Right atrium auricular region (tissue), 2 donors: ENCODE results near the gene GGCX. TPM values are rescaled to one million over a fixed set of nuclear protein-coding genes. Genes with fewer than 3 reads are reported as not detected.

Experiments
- DNase-seq: peaks from one replicate; pipeline ENCODE4 v3.0.0-alpha.2; 2019; ENCODE audit warnings: low spot score
- H3K27ac ChIP-seq, 2 donors: fragments of 200-600 bp; sonication (generic); 1 replicate in 1 of 2; 2 replicates in 1 of 2; pipeline ENCODE4 v1.5.1; 2016 to 2019
- H3K27me3 ChIP-seq, 2 donors: fragments of 200-600 bp; sonication (generic); one replicate each; pipeline versions ENCODE4 v1.5.1 to v1.6.0; 2017 to 2019
- H3K36me3 ChIP-seq: fragments of 200-600 bp; sonication (generic); one replicate; pipeline ENCODE4 v1.5.1; 2016
- H3K4me1 ChIP-seq, 2 donors: fragments of 200-600 bp; sonication (generic); one replicate each; pipeline versions ENCODE4 v1.5.1 to v1.6.0; 2017 to 2019
- H3K4me3 ChIP-seq, 2 donors: fragments of 200-600 bp; sonication (generic); 1 replicate in 1 of 2; 2 replicates in 1 of 2; pipeline ENCODE4 v1.5.1; 2017 to 2019; ENCODE audit warnings: mild to moderate bottlenecking in 1 of 2, moderate library complexity in 1 of 2
- H3K9me3 ChIP-seq, 2 donors: fragments of 200-600 bp; sonication (generic); one replicate each; pipeline ENCODE4 v1.5.1; 2019
- total RNA-seq, 2 donors: library from RNA; depleted of rRNA; stranded (reverse); fragments of >200 nt; gene quantifications; one replicate each; pipeline ENCODE4 v1.1.0, GENCODE V29; 2016
- TF ChIP-seq, protein P1 (sequence below), 2 donors: fragments of 200-600 bp; sonication (generic); IDR thresholded peaks; one replicate each; pipeline ENCODE4 v1.5.1; 2019; ENCODE audit warnings: antibody characterized with exemption in 2 of 2

GGCX gene
- total RNA-seq, 2 donors from 2014 or later: 18.0 to 23.3 TPM

DNA sequence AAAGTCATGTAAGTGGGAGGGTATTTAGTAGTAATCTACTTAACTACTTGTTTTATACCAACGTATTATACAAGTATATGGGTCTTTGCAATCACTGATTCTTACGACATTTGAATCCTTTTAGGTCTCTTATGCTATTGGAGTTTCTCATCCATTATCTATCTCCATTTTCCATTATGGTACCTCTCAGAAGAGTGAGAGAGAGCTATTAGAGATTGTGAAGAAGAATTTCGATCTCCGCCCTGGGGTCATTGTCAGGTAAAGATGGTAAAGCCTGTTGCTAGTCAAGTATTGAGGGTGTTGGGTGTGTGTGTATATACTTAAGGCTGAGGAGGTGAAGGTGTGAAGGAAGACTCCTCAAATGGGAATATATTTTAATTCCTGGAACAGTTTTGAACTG lies 18.5 kb downstream of the GGCX start:
- Histone ChIP-seq H3K36me3 (peaks cover 64% of the 10 kb centered on the region), H3K9me3 (no peaks in the 10 kb centered on the region), H3K27me3 (no peaks in the 10 kb centered on the region), H3K4me1 (peaks cover 3 to 41% of the 10 kb centered on the region in 2 donors), H3K4me3 (no peak overlapping the region), H3K27ac (peak overlapping the region; percentile 6 to 99)
- DNase-seq: no peak
- TF ChIP-seq, protein P1, sequence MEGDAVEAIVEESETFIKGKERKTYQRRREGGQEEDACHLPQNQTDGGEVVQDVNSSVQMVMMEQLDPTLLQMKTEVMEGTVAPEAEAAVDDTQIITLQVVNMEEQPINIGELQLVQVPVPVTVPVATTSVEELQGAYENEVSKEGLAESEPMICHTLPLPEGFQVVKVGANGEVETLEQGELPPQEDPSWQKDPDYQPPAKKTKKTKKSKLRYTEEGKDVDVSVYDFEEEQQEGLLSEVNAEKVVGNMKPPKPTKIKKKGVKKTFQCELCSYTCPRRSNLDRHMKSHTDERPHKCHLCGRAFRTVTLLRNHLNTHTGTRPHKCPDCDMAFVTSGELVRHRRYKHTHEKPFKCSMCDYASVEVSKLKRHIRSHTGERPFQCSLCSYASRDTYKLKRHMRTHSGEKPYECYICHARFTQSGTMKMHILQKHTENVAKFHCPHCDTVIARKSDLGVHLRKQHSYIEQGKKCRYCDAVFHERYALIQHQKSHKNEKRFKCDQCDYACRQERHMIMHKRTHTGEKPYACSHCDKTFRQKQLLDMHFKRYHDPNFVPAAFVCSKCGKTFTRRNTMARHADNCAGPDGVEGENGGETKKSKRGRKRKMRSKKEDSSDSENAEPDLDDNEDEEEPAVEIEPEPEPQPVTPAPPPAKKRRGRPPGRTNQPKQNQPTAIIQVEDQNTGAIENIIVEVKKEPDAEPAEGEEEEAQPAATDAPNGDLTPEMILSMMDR (IDR thresholded peaks at IDR 0.05): no peak

GRCh38 chr2:85541753-85542457 lies 19.4 kb downstream of the GGCX start:
- Histone ChIP-seq H3K27me3 (no peaks in the 10 kb centered on the region), H3K9me3 (no peaks in the 10 kb centered on the region), H3K36me3 (peaks cover 60% of the 10 kb centered on the region), H3K4me3 (peak overlapping the region; percentile 87 to 98), H3K27ac (peak overlapping the region; percentile 99), H3K4me1 (peaks cover 3 to 48% of the 10 kb centered on the region in 2 donors)
- TF ChIP-seq, protein P1 (IDR thresholded peaks at IDR 0.05): no peak
- no peak for DNase-seq

DNA sequence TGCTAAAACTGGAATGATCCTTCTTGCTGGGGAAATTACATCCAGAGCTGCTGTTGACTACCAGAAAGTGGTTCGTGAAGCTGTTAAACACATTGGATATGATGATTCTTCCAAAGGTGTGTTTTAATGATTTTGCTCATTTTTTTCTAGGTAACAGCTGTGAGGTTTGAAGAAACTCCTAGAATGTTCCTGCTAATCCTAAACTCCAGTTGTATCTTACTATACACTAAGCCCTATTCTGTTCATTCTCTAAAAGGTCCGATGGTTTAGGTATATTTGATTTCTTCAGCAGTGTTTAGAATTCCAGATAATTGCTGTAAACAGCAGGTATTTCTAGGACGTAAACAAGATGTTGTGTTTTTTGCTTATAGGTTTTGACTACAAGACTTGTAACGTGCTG lies 20.0 kb downstream of the GGCX start:
- no peaks in the 10 kb centered on the region for H3K9me3 ChIP-seq
- H3K4me3 ChIP-seq: peak overlapping the region; percentile 87 to 98
- peaks cover 59% of the 10 kb centered on the region for H3K36me3 ChIP-seq
- no peaks in the 10 kb centered on the region for H3K27me3 ChIP-seq
- TF ChIP-seq, protein P1 (IDR thresholded peaks at IDR 0.05): no peak
- H3K4me1 ChIP-seq: peaks cover 3 to 50% of the 10 kb centered on the region in 2 donors
- DNase-seq: no peak
- H3K27ac ChIP-seq: peak overlapping the region; percentile 99

DNA sequence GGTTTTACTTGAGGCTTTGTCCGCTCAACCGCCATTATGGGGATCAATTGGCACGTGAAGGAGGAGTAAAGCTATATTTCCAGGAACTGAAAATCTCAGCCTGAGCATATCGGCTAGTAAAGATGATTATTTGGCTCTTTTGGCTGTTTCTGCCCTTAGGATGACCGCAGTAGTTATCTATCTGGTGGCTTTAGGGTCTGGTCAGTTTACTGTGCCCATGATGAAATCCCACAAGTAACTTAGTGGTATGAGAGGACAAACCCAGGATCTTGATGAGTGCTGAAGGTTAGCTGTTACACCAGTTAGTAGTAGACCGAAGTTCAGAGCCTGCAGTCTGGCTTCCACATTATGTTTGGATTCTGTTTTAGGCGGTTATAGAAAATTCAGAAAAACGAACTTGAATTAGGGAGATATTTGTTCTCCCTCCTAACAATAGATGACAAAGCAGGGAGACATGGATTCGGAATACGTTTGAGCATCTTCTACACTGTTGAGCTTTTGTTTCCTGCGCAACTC lies 21.1 kb downstream of the GGCX start:
- DNase-seq: no peak
- Histone ChIP-seq H3K9me3 (no peaks in the 10 kb centered on the region), H3K27me3 (no peaks in the 10 kb centered on the region), H3K4me1 (peaks cover 3 to 50% of the 10 kb centered on the region in 2 donors), H3K27ac (peak overlapping the region; percentile 99), H3K36me3 (peaks cover 49% of the 10 kb centered on the region), H3K4me3 (peak overlapping the region; percentile 87 to 98)
- TF ChIP-seq, protein P1 (IDR thresholded peaks at IDR 0.05): no peak

- Histone ChIP-seq H3K36me3 (peaks cover 42% of the 10 kb centered on the region), H3K27ac (peak overlapping the region; percentile 99), H3K9me3 (no peaks in the 10 kb centered on the region), H3K4me3 (peak overlapping the region; percentile 87 to 98), H3K4me1 (peaks cover 3 to 48% of the 10 kb centered on the region in 2 donors), H3K27me3 (no peaks in the 10 kb centered on the region)
- DNase-seq: peak; percentile 69
- TF ChIP-seq, protein P1 (IDR thresholded peaks at IDR 0.05): no peak
These were observed 21.7 kb downstream of the GGCX start for GRCh38 chr2:85539361-85540132.
